Hepatocyte (in vitro differentiated cells): ENCODE measurements around the gene OTOS. TPM values are rescaled to one million over a fixed set of nuclear protein-coding genes. Genes with fewer than 3 reads are reported as not detected.

Experiments used
- DNase-seq: peaks from one replicate; pipeline ENCODE4 v3.0.0-alpha.2; 2016; ENCODE audit warnings: low spot score
- H2AFZ ChIP-seq: fragments of 200-600 bp; sonication (generic); 2 replicates; pipeline ENCODE4 v1.6.0; 2016; ENCODE audit warnings: antibody characterized with exemption, mild to moderate bottlenecking
- H3K27ac ChIP-seq: fragments of 200-600 bp; sonication (generic); 2 replicates; pipeline ENCODE4 v1.5.1; 2016; ENCODE audit warnings: mild to moderate bottlenecking
- H3K27me3 ChIP-seq: fragments of 200-600 bp; sonication (generic); 2 replicates; pipeline ENCODE4 v1.6.1; 2016
- H3K36me3 ChIP-seq: fragments of 200-600 bp; sonication (generic); replicated peaks from 2 replicates; pipeline ENCODE4 v1.5.1; 2016; ENCODE audit warnings: low read depth; ENCODE audit not compliant: insufficient read depth
- H3K4me1 ChIP-seq: fragments of 200-600 bp; sonication (generic); 2 replicates; pipeline ENCODE4 v1.5.1; 2016; ENCODE audit warnings: mild to moderate bottlenecking, moderate library complexity; ENCODE audit not compliant: insufficient read depth
- H3K4me2 ChIP-seq: fragments of 200-600 bp; sonication (generic); 2 replicates; pipeline ENCODE4 v1.6.0; 2016
- H3K4me3 ChIP-seq: fragments of 200-600 bp; sonication (generic); 2 replicates; pipeline ENCODE4 v1.5.1; 2016; ENCODE audit warnings: mild to moderate bottlenecking
- H3K79me2 ChIP-seq: fragments of 200-600 bp; sonication (generic); 2 replicates; pipeline ENCODE4 v1.6.0; 2017; ENCODE audit warnings: mild to moderate bottlenecking
- H3K9me2 ChIP-seq: fragments of 200-600 bp; sonication (generic); replicated peaks from 2 replicates; pipeline ENCODE4 v1.6.0; 2017; ENCODE audit warnings: mild to moderate bottlenecking; ENCODE audit not compliant: insufficient read depth
- H3K9me3 ChIP-seq: fragments of 200-600 bp; sonication (generic); 2 replicates; pipeline ENCODE4 v1.5.1; 2016; ENCODE audit warnings: low read depth, mild to moderate bottlenecking
- H4K20me1 ChIP-seq: fragments of 200-600 bp; sonication (generic); 2 replicates; pipeline ENCODE4 v1.6.0; 2016; ENCODE audit warnings: mild to moderate bottlenecking; ENCODE audit not compliant: insufficient read depth, poor library complexity, severe bottlenecking
- EZH2 ChIP-seq: fragments of 200-600 bp; sonication (generic); IDR thresholded peaks from 2 replicates; pipeline ENCODE4 v1.6.1; 2016; ENCODE audit warnings: antibody characterized with exemption, mild to moderate bottlenecking, borderline replicate concordance
- EZH2phosphoT487 ChIP-seq: fragments of 200-600 bp; sonication (generic); IDR thresholded peaks from one replicate; pipeline ENCODE4 v1.6.1; 2018; ENCODE audit warnings: antibody characterized with exemption, mild to moderate bottlenecking, low read depth, moderate library complexity; ENCODE audit not compliant: unreplicated experiment, severe bottlenecking
- WGBS: methylation state at CpG from one replicate; pipeline ENCODE4 v1.1.6; 2016; ENCODE audit warnings: low lambda C conversion rate; ENCODE audit errors: missing lambda C conversion rate; 5-methylcytosine and 5-hydroxymethylcytosine counted together
- polyA plus RNA-seq: library from polyadenylated mRNA; unstranded; fragments of >200 nt; fragmentation: Nextera tagmentation; extraction: Ambion mirVana; gene quantifications from 2 replicates; pipeline ENCODE4 v1.2.1, GENCODE V29; 2016
- total RNA-seq: library from RNA; depleted of rRNA; stranded (reverse); fragments of >200 nt; gene quantifications from 2 replicates; pipeline ENCODE4 v1.2.3, GENCODE V29; 2014
- TF ChIP-seq, protein P1 (sequence below): fragments of 200-600 bp; sonication (generic); IDR thresholded peaks from 2 replicates; pipeline ENCODE4 v1.5.1; 2016; ENCODE audit warnings: antibody characterized with exemption, mild to moderate bottlenecking; ENCODE audit not compliant: poor library complexity

Gene OTOS
- total and polyA plus RNA-seq, 2 experiments from 2014 or later, result 0.50 TPM; not detected in 1

DNA sequence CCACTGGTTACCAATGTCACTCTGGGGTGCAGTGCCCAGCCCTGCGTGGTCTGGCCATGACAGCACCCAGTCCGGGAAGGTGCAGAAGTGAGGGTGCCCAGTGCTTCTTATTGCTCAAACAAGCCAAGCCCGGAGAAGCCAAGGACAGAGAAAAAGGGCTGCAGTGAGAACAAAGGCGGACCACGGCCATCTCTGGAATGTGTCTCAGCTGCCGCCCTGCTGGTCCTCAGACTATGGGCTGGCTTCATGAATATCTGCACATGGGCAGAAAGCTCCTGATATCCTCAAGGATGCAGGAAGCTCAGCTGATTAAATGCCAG lies 33.0 kb downstream of the OTOS start:
- no peak overlapping the region for H3K4me2 ChIP-seq
- TF ChIP-seq, protein P1, sequence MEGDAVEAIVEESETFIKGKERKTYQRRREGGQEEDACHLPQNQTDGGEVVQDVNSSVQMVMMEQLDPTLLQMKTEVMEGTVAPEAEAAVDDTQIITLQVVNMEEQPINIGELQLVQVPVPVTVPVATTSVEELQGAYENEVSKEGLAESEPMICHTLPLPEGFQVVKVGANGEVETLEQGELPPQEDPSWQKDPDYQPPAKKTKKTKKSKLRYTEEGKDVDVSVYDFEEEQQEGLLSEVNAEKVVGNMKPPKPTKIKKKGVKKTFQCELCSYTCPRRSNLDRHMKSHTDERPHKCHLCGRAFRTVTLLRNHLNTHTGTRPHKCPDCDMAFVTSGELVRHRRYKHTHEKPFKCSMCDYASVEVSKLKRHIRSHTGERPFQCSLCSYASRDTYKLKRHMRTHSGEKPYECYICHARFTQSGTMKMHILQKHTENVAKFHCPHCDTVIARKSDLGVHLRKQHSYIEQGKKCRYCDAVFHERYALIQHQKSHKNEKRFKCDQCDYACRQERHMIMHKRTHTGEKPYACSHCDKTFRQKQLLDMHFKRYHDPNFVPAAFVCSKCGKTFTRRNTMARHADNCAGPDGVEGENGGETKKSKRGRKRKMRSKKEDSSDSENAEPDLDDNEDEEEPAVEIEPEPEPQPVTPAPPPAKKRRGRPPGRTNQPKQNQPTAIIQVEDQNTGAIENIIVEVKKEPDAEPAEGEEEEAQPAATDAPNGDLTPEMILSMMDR, result no peak
- TF ChIP-seq EZH2, result no peak
- TF ChIP-seq EZH2phosphoT487, result no peak
- H3K79me2 ChIP-seq, result no peaks in the 10 kb centered on the region
- H3K27me3 ChIP-seq, result peaks cover 6% of the 10 kb centered on the region
- WGBS, result 81% methylated on average over 6 of the region's 6 CpGs
- no peaks in the 10 kb centered on the region for H3K36me3 ChIP-seq
- H3K9me2 ChIP-seq, result no peaks in the 10 kb centered on the region
- no peaks in the 10 kb centered on the region for H4K20me1 ChIP-seq
- DNase-seq, result no peak
- no peaks in the 10 kb centered on the region for H3K9me3 ChIP-seq
- no peak overlapping the region for H3K4me3 ChIP-seq
- H3K4me1 ChIP-seq, result no peaks in the 10 kb centered on the region
- H2AFZ ChIP-seq, result no peak overlapping the region
- H3K27ac ChIP-seq, result no peak overlapping the region

DNA sequence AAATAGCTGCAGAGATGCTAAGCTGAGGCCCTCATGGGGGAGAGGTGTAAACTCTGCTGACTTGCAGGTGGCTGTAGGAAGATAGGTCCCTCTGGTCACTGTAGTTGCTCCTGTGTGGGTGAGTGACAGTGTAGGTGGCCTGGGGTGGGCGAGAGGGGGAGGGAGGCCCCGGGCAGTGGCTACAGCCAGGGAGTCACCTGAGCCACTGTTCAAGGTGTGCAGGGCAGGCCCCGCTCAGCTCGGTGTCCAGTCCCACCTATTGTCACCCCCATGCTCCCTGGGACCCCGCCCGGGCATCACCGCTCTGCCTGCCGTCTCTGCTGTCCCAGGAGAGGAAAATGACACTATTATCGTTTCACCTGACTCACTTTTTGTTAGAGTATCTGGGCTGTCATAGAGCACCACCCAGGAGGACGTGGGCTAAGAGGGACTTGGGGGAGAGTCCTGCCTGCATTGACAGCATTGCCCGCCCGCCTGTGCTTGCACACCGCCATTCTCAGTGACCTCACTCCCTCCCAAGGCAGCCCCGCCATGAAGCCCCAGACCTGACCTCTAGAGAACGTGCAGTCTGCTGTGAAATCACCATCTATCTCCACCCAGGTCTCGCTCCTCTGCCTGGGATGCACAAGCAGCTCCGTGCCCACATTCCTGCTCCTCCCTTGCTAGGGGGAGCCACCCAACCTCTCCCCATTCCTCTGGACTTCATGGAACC lies 33.5 kb downstream of the OTOS start:
- Histone ChIP-seq H3K4me2 (no peak overlapping the region), H4K20me1 (no peaks in the 10 kb centered on the region), H3K9me2 (no peaks in the 10 kb centered on the region), H3K9me3 (no peaks in the 10 kb centered on the region), H3K36me3 (no peaks in the 10 kb centered on the region), H2AFZ (no peak overlapping the region), H3K4me3 (no peak overlapping the region), H3K4me1 (no peaks in the 10 kb centered on the region), H3K27me3 (peaks cover 6% of the 10 kb centered on the region), H3K79me2 (no peaks in the 10 kb centered on the region), H3K27ac (no peak overlapping the region)
- TF ChIP-seq EZH2, result no peak
- TF ChIP-seq EZH2phosphoT487, result no peak
- TF ChIP-seq, protein P1, result no peak
- no peak for DNase-seq
- WGBS, result 89% methylated on average over 15 of the region's 17 CpGs

DNA sequence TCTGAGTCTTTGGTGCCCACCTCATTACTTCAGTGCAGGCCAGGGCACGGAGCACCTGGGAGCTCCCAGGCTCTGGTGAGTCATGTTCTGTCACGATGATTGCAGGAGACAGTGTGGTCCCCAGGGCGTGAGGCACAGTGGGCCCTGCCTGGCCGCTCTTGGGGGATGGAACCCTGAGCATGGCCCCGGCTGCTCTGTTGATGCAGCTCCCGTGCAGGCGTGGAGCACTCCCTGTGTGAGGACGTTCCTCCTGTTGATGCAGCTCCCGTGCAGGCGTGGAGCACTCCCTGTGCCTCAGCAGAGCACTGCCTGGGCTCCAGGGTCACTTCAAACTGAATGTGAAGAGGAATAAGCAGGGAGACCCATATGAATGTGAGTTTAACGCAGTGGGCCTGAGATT lies 34.5 kb downstream of the OTOS start:
- Histone ChIP-seq H2AFZ (no peak overlapping the region), H3K27ac (no peak overlapping the region), H3K36me3 (no peaks in the 10 kb centered on the region), H3K9me2 (no peaks in the 10 kb centered on the region), H3K4me2 (no peak overlapping the region), H3K4me3 (no peak overlapping the region), H3K4me1 (no peaks in the 10 kb centered on the region), H3K79me2 (no peaks in the 10 kb centered on the region), H3K9me3 (no peaks in the 10 kb centered on the region), H3K27me3 (no peaks in the 10 kb centered on the region), H4K20me1 (no peaks in the 10 kb centered on the region)
- 82% methylated on average over 11 of the region's 11 CpGs for WGBS
- DNase-seq, result no peak
- TF ChIP-seq EZH2phosphoT487 (no peak), EZH2 (no peak)
- TF ChIP-seq, protein P1, result no peak

DNA sequence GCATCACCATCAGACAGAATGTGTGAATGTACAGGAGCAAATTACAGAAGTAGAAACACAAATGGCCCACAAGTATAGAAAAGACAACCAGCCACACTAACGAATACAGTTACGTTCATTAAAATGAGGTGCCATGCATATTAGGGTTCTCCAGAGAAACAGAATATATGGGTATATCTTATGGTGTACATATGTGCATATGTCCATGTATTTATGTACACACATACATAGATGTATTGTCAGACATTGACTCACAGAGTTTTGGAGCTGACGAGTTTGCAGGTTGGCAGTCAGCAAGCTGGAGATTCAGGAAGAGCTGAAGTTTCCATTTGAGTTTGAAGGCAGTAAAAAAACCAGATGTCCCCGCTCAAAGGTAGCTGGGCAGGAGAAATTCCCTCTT lies 37.3 kb downstream of the OTOS start:
- 90% methylated on average over 4 of the region's 4 CpGs for WGBS

More for the DNA sequence above, 37.3 kb downstream of the OTOS start:
- H3K36me3 ChIP-seq, result no peaks in the 10 kb centered on the region
- H3K27ac ChIP-seq, result no peak overlapping the region
- no peaks in the 10 kb centered on the region for H3K4me1 ChIP-seq
- H3K9me2 ChIP-seq, result no peaks in the 10 kb centered on the region
- H3K4me3 ChIP-seq, result no peak overlapping the region
- peaks cover 5% of the 10 kb centered on the region for H3K27me3 ChIP-seq
- no peaks in the 10 kb centered on the region for H3K79me2 ChIP-seq
- no peaks in the 10 kb centered on the region for H4K20me1 ChIP-seq
- H3K4me2 ChIP-seq, result no peak overlapping the region
- DNase-seq, result no peak
- no peaks in the 10 kb centered on the region for H3K9me3 ChIP-seq
- H2AFZ ChIP-seq, result no peak overlapping the region
- TF ChIP-seq, protein P1, result no peak
- TF ChIP-seq EZH2phosphoT487 (no peak), EZH2 (no peak)
